Right forelimb (tissue), 1 donor: ENCODE data around the gene PDIA4.
A peak's percentile ranks its signal among the peaks of the same experiment; 100 is the strongest.
"Not testable (repeated sequence)": the region's sequence is repeated elsewhere in the genome, so short reads cannot be mapped to it uniquely, and the experiment has no call there.

Experiments
- DNase-seq: peaks from one replicate; pipeline ENCODE4 v3.0.0-alpha.2; 2018

PDIA4 gene

GRCh38 chr7:149028346-149029109 is at the start of gene PDIA4:
TSS of gene PDIA4 (minus strand) at chr7:149028505. CDS start at chr7:149028408, 97 bp downstream.
- DNase-seq = peak; percentile 100

GRCh38 chr7:149077594-149077993 is 49.3 kb upstream of the PDIA4 start:
- no peak for DNase-seq

- no peak for DNase-seq
Measured at GRCh38 chr7:149075286-149075685, 47.0 kb upstream of the PDIA4 start.

GRCh38 chr7:149074116-149074885 is 46.0 kb upstream of the PDIA4 start:
- DNase-seq = no peak

GRCh38 chr7:149072438-149072775 is 44.1 kb upstream of the PDIA4 start:
- DNase-seq = no peak

- no peak for DNase-seq
Measured at GRCh38 chr7:149071641-149072437, 43.5 kb upstream of the PDIA4 start.

- DNase-seq = no peak
Measured at GRCh38 chr7:149071182-149071635, 42.9 kb upstream of the PDIA4 start.

GRCh38 chr7:149070372-149071125 is 42.2 kb upstream of the PDIA4 start:
- no peak for DNase-seq

GRCh38 chr7:149067869-149068268 is 39.6 kb upstream of the PDIA4 start:
- DNase-seq = no peak

GRCh38 chr7:149063476-149063875 is 35.2 kb upstream of the PDIA4 start:
- no peak for DNase-seq

GRCh38 chr7:149062217-149062899 is 34.1 kb upstream of the PDIA4 start:
- not testable (repeated sequence) for DNase-seq

- no peak for DNase-seq
Measured at GRCh38 chr7:149060156-149060555, 31.9 kb upstream of the PDIA4 start.

GRCh38 chr7:149053885-149054284 is 25.6 kb upstream of the PDIA4 start:
- no peak for DNase-seq

- DNase-seq = no peak
Measured at GRCh38 chr7:149053384-149053783, 25.1 kb upstream of the PDIA4 start.

GRCh38 chr7:149050941-149051340 is 22.6 kb upstream of the PDIA4 start:
- DNase-seq = no peak

- DNase-seq = no peak
Measured at GRCh38 chr7:149048805-149049204, 20.5 kb upstream of the PDIA4 start.

GRCh38 chr7:149046416-149046815 is 18.1 kb upstream of the PDIA4 start:
- DNase-seq = no peak

- DNase-seq = no peak
Measured at GRCh38 chr7:149043936-149044335, 15.6 kb upstream of the PDIA4 start.

- DNase-seq = no peak
Measured at GRCh38 chr7:149041350-149041749, 13.0 kb upstream of the PDIA4 start.

GRCh38 chr7:149038641-149039040 is 10.3 kb upstream of the PDIA4 start:
- DNase-seq = not testable (repeated sequence)

- no peak for DNase-seq
Measured at GRCh38 chr7:149036676-149037075, 8.4 kb upstream of the PDIA4 start.

- DNase-seq = no peak
Measured at GRCh38 chr7:149031353-149031910, 3.1 kb upstream of the PDIA4 start.
